ENCODE results near the gene CDC25C. TPM values are rescaled to one million over a fixed set of nuclear protein-coding genes. Genes with fewer than 3 reads are reported as not detected.

CDC25C gene
- total RNA-seq, 1 donor from 2014 or later = not detected

DNA sequence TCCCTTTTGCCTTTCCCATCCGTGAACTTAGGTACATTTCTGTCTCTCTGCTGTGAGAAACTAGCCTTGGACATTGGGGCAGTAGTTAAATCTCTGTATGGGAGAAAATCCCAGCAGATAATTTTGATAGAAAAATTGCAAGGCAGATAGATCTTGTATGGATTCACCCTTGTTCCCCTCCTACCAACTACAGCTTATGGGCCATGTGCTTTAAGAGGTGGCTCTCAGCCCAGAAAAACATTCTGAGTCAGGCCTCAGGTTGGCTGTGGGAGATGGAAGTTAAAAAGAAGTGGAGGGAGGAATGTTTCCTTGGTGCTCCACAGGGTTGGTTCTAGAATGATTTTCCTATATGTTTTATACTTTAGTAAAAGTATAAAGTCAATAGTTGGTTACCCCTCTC, 19.5 kb upstream of the CDC25C start:
- H3K27ac Mint-ChIP-seq = no peak overlapping the region
- TF ChIP-seq, protein P1, sequence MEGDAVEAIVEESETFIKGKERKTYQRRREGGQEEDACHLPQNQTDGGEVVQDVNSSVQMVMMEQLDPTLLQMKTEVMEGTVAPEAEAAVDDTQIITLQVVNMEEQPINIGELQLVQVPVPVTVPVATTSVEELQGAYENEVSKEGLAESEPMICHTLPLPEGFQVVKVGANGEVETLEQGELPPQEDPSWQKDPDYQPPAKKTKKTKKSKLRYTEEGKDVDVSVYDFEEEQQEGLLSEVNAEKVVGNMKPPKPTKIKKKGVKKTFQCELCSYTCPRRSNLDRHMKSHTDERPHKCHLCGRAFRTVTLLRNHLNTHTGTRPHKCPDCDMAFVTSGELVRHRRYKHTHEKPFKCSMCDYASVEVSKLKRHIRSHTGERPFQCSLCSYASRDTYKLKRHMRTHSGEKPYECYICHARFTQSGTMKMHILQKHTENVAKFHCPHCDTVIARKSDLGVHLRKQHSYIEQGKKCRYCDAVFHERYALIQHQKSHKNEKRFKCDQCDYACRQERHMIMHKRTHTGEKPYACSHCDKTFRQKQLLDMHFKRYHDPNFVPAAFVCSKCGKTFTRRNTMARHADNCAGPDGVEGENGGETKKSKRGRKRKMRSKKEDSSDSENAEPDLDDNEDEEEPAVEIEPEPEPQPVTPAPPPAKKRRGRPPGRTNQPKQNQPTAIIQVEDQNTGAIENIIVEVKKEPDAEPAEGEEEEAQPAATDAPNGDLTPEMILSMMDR (IDR thresholded peaks at IDR 0.05) = no peak
- H3K9me3 Mint-ChIP-seq = peaks cover 4% of the 10 kb centered on the region
- H3K27me3 Mint-ChIP-seq = no peaks in the 10 kb centered on the region
- no peak overlapping the region for H3K4me3 Mint-ChIP-seq
- intact Hi-C loops (cut with micrococcal nuclease) = loop anchor here (10.0 kb wide), 1 partner anchor 944 kb away; the partner anchor contains the start of gene MATR3
- H3K4me1 Mint-ChIP-seq = peaks cover 43% of the 10 kb centered on the region
- DNase-seq (no peak), ATAC-seq (ENCODE audit: low read depth) (no peak)
- ChIA-PET CTCF (interaction anchor here (0.5 to 5.8 kb wide), 3 partner anchors 11 to 1215 kb away, joined by 3 to 134 read pairs (median 5); partner anchors contain the start of gene FAM53C), POLR2A (interaction anchor here (0.8 to 11.1 kb wide), 3 partner anchors 14 to 173 kb away, joined by 4 to 322 read pairs (median 25); partner anchors contain the start of genes BRD8, CDC25C, FAM53C and KIF20A)
- H3K36me3 Mint-ChIP-seq (ENCODE audit: low read depth) = peaks cover 39% of the 10 kb centered on the region

DNA sequence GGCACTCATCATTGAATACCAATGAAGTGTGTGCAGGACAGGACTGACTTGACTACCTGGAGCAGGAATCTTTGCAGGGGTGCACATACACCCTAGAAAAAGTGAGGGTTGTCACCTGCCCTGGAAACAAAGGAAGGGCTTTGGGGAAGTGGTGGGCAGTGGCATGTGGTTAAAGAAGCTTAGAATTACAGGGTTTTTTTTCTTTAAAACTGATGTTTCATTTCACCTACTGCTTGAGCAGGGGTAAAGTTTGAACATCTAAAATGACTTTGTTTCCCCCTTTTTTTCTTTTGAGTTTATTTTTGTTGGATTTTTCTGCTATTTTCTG, 18.9 kb upstream of the CDC25C start:
- peak overlapping the region; percentile 57 for H3K27ac Mint-ChIP-seq
- POLR2A ChIA-PET = interaction anchor here (11.1 kb wide), 1 partner anchor 13 kb away, joined by 322 read pairs; the partner anchor contains the start of genes CDC25C and FAM53C
- peaks cover 4% of the 10 kb centered on the region for H3K9me3 Mint-ChIP-seq
- no peak for ATAC-seq (ENCODE audit: low read depth)
- DNase-seq = no peak
- H3K36me3 Mint-ChIP-seq (ENCODE audit: low read depth) = peaks cover 44% of the 10 kb centered on the region
- intact Hi-C loops (cut with micrococcal nuclease) = loop anchor here (10.0 kb wide), 1 partner anchor 944 kb away; the partner anchor contains the start of gene MATR3
- CTCF ChIA-PET = interaction anchor here (1.6 to 5.8 kb wide), 2 partner anchors 11 to 42 kb away, joined by 5 to 134 read pairs; partner anchors contain the start of gene FAM53C
- H3K4me3 Mint-ChIP-seq = no peak overlapping the region
- TF ChIP-seq, protein P1 (IDR thresholded peaks at IDR 0.05) = no peak
- peaks cover 37% of the 10 kb centered on the region for H3K4me1 Mint-ChIP-seq
- no peaks in the 10 kb centered on the region for H3K27me3 Mint-ChIP-seq

DNA sequence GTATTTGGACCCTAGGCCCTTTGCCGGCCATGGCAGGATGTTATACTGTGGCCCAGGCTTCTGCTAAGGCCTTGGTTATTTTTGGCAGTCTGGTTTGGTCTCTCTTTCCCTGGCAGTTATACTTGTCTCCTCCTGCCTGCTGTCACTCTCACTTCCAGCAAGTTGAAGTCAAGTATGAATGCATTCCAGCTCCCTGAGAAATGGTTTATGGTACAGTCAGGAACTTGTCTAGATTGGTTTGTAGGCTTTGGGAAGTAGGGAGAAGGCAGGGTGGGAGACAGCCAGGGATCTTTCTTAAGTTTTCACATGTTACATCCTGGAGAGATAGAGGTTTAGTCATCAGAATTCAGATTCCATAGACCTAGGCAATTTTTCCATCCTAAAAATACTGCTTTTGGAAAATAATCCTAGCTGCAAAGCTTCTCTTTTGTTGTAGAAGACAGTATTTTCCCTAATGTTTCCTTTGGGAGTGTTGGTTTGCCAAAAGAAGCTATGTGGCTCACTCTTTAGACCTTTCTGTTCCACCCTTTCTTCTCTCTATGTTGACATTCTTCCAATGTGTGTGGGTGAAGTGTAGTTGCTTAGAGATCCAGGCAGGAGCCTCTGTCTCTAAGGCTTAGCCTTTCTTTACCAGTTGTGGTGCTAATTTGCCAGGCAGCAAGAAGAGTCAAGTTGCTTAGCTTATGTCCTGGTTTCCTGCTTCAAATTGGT, 18.4 kb upstream of the CDC25C start:
- intact Hi-C loops (cut with micrococcal nuclease) = loop anchor here (10.0 kb wide), 1 partner anchor 945 kb away; the partner anchor contains the start of gene MATR3
- H3K9me3 Mint-ChIP-seq = peaks cover 4% of the 10 kb centered on the region
- DNase-seq = no peak
- H3K4me1 Mint-ChIP-seq = peaks cover 32% of the 10 kb centered on the region
- H3K4me3 Mint-ChIP-seq = no peak overlapping the region
- H3K36me3 Mint-ChIP-seq (ENCODE audit: low read depth) = peaks cover 49% of the 10 kb centered on the region
- CTCF ChIA-PET = interaction anchor here (5.8 kb wide), 1 partner anchor 10 kb away, joined by 134 read pairs; the partner anchor contains the start of gene FAM53C
- POLR2A ChIA-PET = interaction anchor here (11.1 kb wide), 1 partner anchor 13 kb away, joined by 322 read pairs; the partner anchor contains the start of genes CDC25C and FAM53C
- H3K27ac Mint-ChIP-seq = peak overlapping the region; percentile 57
- no peak for ATAC-seq (ENCODE audit: low read depth)
- no peaks in the 10 kb centered on the region for H3K27me3 Mint-ChIP-seq
- TF ChIP-seq, protein P1 (IDR thresholded peaks at IDR 0.05) = no peak

DNA sequence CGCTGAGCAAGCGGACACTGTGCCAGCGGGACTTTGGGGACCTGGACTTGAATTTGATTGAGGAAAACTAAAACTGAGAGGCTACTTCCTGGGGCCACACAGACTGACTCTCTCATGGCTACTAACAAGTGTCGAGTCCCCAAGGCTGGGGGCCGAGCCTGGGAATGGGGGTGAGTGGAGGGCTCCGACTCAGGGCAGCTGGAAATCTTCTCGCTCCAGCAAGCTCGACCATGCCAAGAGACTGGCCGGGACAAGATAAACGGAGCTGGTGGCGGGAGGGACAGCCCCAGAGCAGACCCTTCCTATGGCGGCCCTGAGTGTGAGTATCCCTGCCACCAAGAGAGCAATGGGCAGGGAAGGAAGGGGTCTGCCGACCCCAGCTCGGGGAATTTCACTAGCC, 15.3 kb upstream of the CDC25C start:
- ATAC-seq (ENCODE audit: low read depth) (no peak), DNase-seq (no peak)
- no peak overlapping the region for H3K27ac Mint-ChIP-seq
- intact Hi-C loops (cut with micrococcal nuclease) = no loop called here
- peaks cover 2% of the 10 kb centered on the region for H3K9me3 Mint-ChIP-seq
- TF ChIP-seq, protein P1 (IDR thresholded peaks at IDR 0.05) = no peak
- H3K4me3 Mint-ChIP-seq = no peak overlapping the region
- H3K4me1 Mint-ChIP-seq = peaks cover 13% of the 10 kb centered on the region
- H3K36me3 Mint-ChIP-seq (ENCODE audit: low read depth) = peaks cover 60% of the 10 kb centered on the region
- no peaks in the 10 kb centered on the region for H3K27me3 Mint-ChIP-seq
- POLR2A ChIA-PET = interaction anchor here (11.1 kb wide), 1 partner anchor 10 kb away, joined by 322 read pairs; the partner anchor contains the start of genes CDC25C and FAM53C
- CTCF ChIA-PET = no interaction called here
